PFSK-1 (cell line): ENCODE results near the gene MANSC1.

Experiments used
- FOXP2 ChIP-seq: optimal IDR thresholded peaks from 2 replicates; pipeline ENCODE3; 2011; ENCODE audit warnings: borderline replicate concordance, control low read depth, inconsistent platforms; ENCODE audit not compliant: insufficient read depth; ENCODE audit errors: extremely low read length, extremely low read depth
- POLR2AphosphoS5 ChIP-seq: IDR thresholded peaks from 2 replicates; pipeline ENCODE4 v1.6.1; 2012; ENCODE audit warnings: low read depth, mild to moderate bottlenecking, control low read depth, low read length, moderate library complexity
- SIN3A ChIP-seq: IDR thresholded peaks from 2 replicates; pipeline ENCODE4 v1.6.1; 2012; ENCODE audit warnings: mild to moderate bottlenecking, low read length, moderate library complexity, borderline replicate concordance; ENCODE audit not compliant: insufficient read depth
- TAF1 ChIP-seq: IDR thresholded peaks from 2 replicates; pipeline ENCODE4 v1.6.1; 2012; ENCODE audit warnings: low read length, control low read depth, borderline replicate concordance; ENCODE audit not compliant: insufficient read depth
- TF ChIP-seq, protein P1 (sequence below), 2 experiments: IDR thresholded peaks; 2 replicates each; pipeline versions ENCODE4 v1.6.1 to v1.8.0; 2011 to 2012; ENCODE audit warnings: low read depth in 2 of 2, low read length in 2 of 2, control low read depth in 1 of 2, inconsistent platforms in 1 of 2, mild to moderate bottlenecking in 1 of 2, moderate library complexity in 1 of 2; ENCODE audit not compliant: insufficient read depth in 1 of 2

Gene MANSC1

DNA sequence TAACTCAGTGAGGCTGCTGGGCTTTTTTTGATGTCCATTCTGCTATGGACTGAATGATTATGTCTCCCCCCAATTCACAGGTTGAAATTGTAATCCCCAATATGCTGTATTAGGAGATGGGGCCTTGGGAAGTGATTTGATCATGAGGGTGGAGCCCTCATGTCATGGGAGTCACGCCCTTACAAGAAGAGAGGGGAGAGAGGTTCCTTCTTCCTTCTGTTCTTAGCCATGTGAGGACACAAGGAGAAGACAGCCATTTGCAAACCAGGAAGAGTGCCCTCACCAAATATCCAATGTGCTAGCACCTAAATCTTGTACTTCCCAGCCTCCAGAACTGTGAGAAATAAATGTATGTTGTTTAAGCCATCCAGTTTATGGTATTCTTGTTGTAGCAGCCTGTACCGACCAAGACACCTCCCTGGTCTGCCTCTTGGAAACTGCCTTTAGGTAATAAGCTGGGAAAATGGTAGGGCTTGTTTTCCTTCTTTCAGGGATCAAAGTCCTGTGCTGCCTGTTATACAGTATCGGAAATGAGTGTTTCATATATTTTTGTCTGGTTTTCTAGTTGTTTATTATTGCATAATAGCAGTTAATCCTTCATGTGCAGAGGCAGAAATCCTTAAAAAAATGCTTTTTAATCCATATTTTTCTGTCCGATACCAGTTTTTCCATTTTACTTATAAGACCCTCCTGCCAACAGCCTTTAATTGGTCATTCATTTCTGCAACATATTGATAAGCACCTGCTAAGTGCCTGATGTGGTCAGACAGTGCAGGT, 23.1 kb upstream of the MANSC1 start:
- TF ChIP-seq, protein P1, sequence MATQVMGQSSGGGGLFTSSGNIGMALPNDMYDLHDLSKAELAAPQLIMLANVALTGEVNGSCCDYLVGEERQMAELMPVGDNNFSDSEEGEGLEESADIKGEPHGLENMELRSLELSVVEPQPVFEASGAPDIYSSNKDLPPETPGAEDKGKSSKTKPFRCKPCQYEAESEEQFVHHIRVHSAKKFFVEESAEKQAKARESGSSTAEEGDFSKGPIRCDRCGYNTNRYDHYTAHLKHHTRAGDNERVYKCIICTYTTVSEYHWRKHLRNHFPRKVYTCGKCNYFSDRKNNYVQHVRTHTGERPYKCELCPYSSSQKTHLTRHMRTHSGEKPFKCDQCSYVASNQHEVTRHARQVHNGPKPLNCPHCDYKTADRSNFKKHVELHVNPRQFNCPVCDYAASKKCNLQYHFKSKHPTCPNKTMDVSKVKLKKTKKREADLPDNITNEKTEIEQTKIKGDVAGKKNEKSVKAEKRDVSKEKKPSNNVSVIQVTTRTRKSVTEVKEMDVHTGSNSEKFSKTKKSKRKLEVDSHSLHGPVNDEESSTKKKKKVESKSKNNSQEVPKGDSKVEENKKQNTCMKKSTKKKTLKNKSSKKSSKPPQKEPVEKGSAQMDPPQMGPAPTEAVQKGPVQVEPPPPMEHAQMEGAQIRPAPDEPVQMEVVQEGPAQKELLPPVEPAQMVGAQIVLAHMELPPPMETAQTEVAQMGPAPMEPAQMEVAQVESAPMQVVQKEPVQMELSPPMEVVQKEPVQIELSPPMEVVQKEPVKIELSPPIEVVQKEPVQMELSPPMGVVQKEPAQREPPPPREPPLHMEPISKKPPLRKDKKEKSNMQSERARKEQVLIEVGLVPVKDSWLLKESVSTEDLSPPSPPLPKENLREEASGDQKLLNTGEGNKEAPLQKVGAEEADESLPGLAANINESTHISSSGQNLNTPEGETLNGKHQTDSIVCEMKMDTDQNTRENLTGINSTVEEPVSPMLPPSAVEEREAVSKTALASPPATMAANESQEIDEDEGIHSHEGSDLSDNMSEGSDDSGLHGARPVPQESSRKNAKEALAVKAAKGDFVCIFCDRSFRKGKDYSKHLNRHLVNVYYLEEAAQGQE (IDR thresholded peaks at IDR 0.05; ENCODE audit: insufficient read depth in 1 of 2, low read depth in 2 of 2, low read length in 2 of 2): no peak
- no peak for TF ChIP-seq POLR2AphosphoS5
- TF ChIP-seq SIN3A: no peak
- TF ChIP-seq FOXP2: no peak
- TF ChIP-seq TAF1: no peak

DNA sequence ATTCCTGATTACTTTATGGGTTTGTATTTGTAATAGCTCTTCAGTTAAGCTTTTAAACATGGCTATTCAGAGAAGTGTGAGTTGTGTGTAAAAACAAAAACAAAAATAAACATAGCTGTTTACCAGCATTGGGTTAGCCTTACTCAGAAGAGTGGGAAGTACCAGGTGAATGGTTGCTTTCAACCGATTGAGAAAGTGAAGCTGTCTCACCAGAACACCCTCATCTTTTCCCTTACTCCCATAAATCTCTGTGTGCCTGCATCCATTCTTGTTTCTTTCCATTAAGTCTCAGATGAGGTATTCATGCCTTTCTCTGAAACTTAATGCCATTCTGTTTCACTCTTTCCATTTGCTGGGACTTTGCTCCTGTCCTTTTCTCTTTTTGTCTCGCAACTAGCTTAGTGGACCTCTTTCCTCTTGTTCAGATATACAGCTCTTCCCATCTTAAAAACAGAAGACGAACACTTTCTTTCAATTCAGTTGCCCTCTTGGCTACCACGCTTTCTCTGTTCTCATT, 17.5 kb upstream of the MANSC1 start:
- TF ChIP-seq TAF1 (no peak), FOXP2 (no peak), POLR2AphosphoS5 (no peak), SIN3A (no peak)
- TF ChIP-seq, protein P1 (IDR thresholded peaks at IDR 0.05; ENCODE audit: insufficient read depth in 1 of 2, low read depth in 2 of 2, low read length in 2 of 2): no peak

GRCh38 chr12:12366701-12367481, 16.8 kb upstream of the MANSC1 start:
- TF ChIP-seq FOXP2 (no peak), SIN3A (no peak), POLR2AphosphoS5 (no peak), TAF1 (no peak)
- TF ChIP-seq, protein P1 (IDR thresholded peaks at IDR 0.05; ENCODE audit: insufficient read depth in 1 of 2, low read depth in 2 of 2, low read length in 2 of 2): no peak

- TF ChIP-seq FOXP2 (no peak), POLR2AphosphoS5 (no peak), SIN3A (no peak), TAF1 (no peak)
- TF ChIP-seq, protein P1 (IDR thresholded peaks at IDR 0.05; ENCODE audit: insufficient read depth in 1 of 2, low read depth in 2 of 2, low read length in 2 of 2): no peak
Observed at GRCh38 chr12:12365931-12366431, 15.9 kb upstream of the MANSC1 start.
